ENCODE results near the gene TMTC2. TPM values are rescaled to one million over a fixed set of nuclear protein-coding genes. Genes with fewer than 3 reads are reported as not detected.

Gene TMTC2
- total RNA-seq, 1 donor from 2014 or later, result 12.3 TPM

- Mint-ChIP-seq H3K4me3 (no peak overlapping the region), H3K4me1 (peaks cover 7% of the 10 kb centered on the region), H3K27ac (ENCODE audit: unreplicated experiment) (peak overlapping the region; percentile 52), H3K27me3 (ENCODE audit: low read depth) (no peaks in the 10 kb centered on the region), H3K9me3 (peaks cover 6% of the 10 kb centered on the region), H3K36me3 (ENCODE audit: low read depth) (peaks cover 3% of the 10 kb centered on the region)
- no peak for DNase-seq (ENCODE audit: low read depth, low spot score)
- TF ChIP-seq CTCF (conservative IDR thresholded peaks at IDR 0.05), result no peak
Measured at GRCh38 chr12:83052890-83053541, 366.3 kb downstream of the TMTC2 start.

DNA sequence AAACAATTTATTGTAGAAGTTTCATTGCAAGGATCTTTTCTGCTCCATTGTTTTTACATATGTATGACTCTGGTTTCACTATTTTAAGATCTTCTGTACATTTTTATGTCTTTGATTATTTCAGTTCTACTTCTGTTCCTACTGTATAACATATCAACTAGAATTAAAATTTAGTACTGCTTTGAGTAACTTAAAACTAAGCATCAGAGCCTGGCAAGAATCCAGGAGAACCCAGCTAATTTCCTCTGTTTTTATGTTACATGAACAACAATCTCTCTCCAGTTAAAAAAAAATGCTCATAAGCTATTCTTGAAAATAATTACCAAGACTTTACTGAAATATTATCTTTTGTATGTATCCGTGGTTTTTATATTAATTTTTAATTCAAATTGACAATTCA, 370.7 kb downstream of the TMTC2 start:
- peaks cover 9% of the 10 kb centered on the region for H3K4me1 Mint-ChIP-seq
- H3K4me3 Mint-ChIP-seq, result no peak overlapping the region
- no peak for DNase-seq (ENCODE audit: low read depth, low spot score)
- no peaks in the 10 kb centered on the region for H3K9me3 Mint-ChIP-seq
- H3K27me3 Mint-ChIP-seq (ENCODE audit: low read depth), result no peaks in the 10 kb centered on the region
- TF ChIP-seq CTCF (conservative IDR thresholded peaks at IDR 0.05), result no peak
- H3K27ac Mint-ChIP-seq (ENCODE audit: unreplicated experiment), result no peak overlapping the region
- H3K36me3 Mint-ChIP-seq (ENCODE audit: low read depth), result no peaks in the 10 kb centered on the region

DNA sequence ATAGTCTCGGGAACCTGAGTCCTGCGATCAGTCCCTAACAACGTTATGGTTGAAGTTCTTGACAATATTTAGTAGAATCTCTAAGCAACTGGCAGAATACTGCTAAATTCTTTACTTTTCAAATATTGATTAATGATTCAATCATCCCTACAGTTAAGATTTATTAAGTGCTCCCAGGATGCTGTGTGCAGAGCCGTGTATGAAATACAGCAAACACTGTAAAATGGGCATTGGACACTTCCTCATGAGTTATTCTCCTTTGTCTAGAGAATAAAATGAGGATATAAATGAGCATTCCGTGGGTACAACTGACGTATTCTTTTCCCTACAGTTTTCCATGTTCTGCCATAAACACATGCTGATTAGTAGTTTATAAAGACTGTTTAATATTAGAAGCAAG, 372.4 kb downstream of the TMTC2 start:
- peaks cover 6% of the 10 kb centered on the region for H3K4me1 Mint-ChIP-seq
- H3K27me3 Mint-ChIP-seq (ENCODE audit: low read depth), result no peaks in the 10 kb centered on the region
- no peak overlapping the region for H3K4me3 Mint-ChIP-seq
- DNase-seq (ENCODE audit: low read depth, low spot score), result no peak
- H3K27ac Mint-ChIP-seq (ENCODE audit: unreplicated experiment), result no peak overlapping the region
- no peaks in the 10 kb centered on the region for H3K9me3 Mint-ChIP-seq
- H3K36me3 Mint-ChIP-seq (ENCODE audit: low read depth), result no peaks in the 10 kb centered on the region
- TF ChIP-seq CTCF (conservative IDR thresholded peaks at IDR 0.05), result no peak

GRCh38 chr12:83065562-83065961, 378.9 kb downstream of the TMTC2 start:
- no peak overlapping the region for H3K4me3 Mint-ChIP-seq
- TF ChIP-seq CTCF (conservative IDR thresholded peaks at IDR 0.05), result no peak
- peak overlapping the region; percentile 28 for H3K27ac Mint-ChIP-seq (ENCODE audit: unreplicated experiment)
- H3K36me3 Mint-ChIP-seq (ENCODE audit: low read depth), result peaks cover 3% of the 10 kb centered on the region
- DNase-seq (ENCODE audit: low read depth, low spot score), result no peak
- H3K27me3 Mint-ChIP-seq (ENCODE audit: low read depth), result no peaks in the 10 kb centered on the region
- H3K4me1 Mint-ChIP-seq, result peaks cover 18% of the 10 kb centered on the region
- H3K9me3 Mint-ChIP-seq, result peaks cover 4% of the 10 kb centered on the region

GRCh38 chr12:83067981-83068380, 381.3 kb downstream of the TMTC2 start:
- Mint-ChIP-seq H3K4me1 (peaks cover 12% of the 10 kb centered on the region), H3K27ac (ENCODE audit: unreplicated experiment) (no peak overlapping the region), H3K27me3 (ENCODE audit: low read depth) (no peaks in the 10 kb centered on the region), H3K4me3 (no peak overlapping the region), H3K9me3 (peaks cover 12% of the 10 kb centered on the region), H3K36me3 (ENCODE audit: low read depth) (peaks cover 17% of the 10 kb centered on the region)
- TF ChIP-seq CTCF (conservative IDR thresholded peaks at IDR 0.05), result no peak
- no peak for DNase-seq (ENCODE audit: low read depth, low spot score)

Data from neural crest cell (in vitro differentiated cells).